Gastroesophageal sphincter (tissue), 4 donors: Measurements from ENCODE around the gene DMC1. TPM values are rescaled to one million over a fixed set of nuclear protein-coding genes. Genes with fewer than 3 reads are reported as not detected.

Experiments
- ATAC-seq: fragments of 150-250 bp; one replicate; pipeline ENCODE4 v1.9.1; 2016; ENCODE audit warnings: mild to moderate bottlenecking, moderate library complexity
- H3K27ac ChIP-seq, 4 donors: fragments of 200-600 bp; sonication (generic) in 3 of 4; 1 replicate in 3 of 4; 2 replicates in 1 of 4; pipeline ENCODE4 v1.5.1; 2016 to 2019
- H3K27me3 ChIP-seq: fragments of 200-600 bp; sonication (generic); one replicate; pipeline ENCODE4 v1.5.1; 2019
- H3K36me3 ChIP-seq, 2 donors: fragments of 200-600 bp; sonication (generic); one replicate each; pipeline ENCODE4 v1.5.1; 2019; ENCODE audit warnings: control low read depth in 1 of 2
- H3K4me1 ChIP-seq, 3 donors: fragments of 200-600 bp; sonication (generic); 1 replicate in 2 of 3; 2 replicates in 1 of 3; pipeline ENCODE4 v1.5.1; 2016 to 2019; ENCODE audit warnings: control low read depth in 2 of 3
- H3K4me3 ChIP-seq, 2 donors: fragments of 200-600 bp; sonication (generic); one replicate each; pipeline ENCODE4 v1.5.1; 2019; ENCODE audit warnings: mild to moderate bottlenecking in 1 of 2, moderate library complexity in 1 of 2
- H3K9me3 ChIP-seq, 3 donors: fragments of 200-600 bp; sonication (generic); one replicate each; pipeline ENCODE4 v1.5.1; 2017 to 2019; ENCODE audit warnings: control low read depth in 2 of 3
- CTCF ChIP-seq, 4 experiments: fragments of 200-600 bp in 2 of 4; fragments of 450-650 bp in 2 of 4; sonication (generic) in 1 of 4; IDR thresholded peaks; one replicate each; pipeline ENCODE4 v1.5.1; 2017 to 2019; ENCODE audit warnings: antibody characterized with exemption in 4 of 4, mild to moderate bottlenecking in 2 of 4, moderate library complexity in 2 of 4
- EP300 ChIP-seq: sonication (generic); formaldehyde crosslinking; IDR thresholded peaks from one replicate; pipeline ENCODE4 v1.6.1; 2017; ENCODE audit warnings: antibody characterized with exemption, mild to moderate bottlenecking
- POLR2A ChIP-seq, 2 donors: fragments of 450-650 bp; IDR thresholded peaks; one replicate each; pipeline ENCODE4 v1.6.1; 2017; ENCODE audit warnings: antibody characterized with exemption in 2 of 2, mild to moderate bottlenecking in 2 of 2, moderate library complexity in 1 of 2
- POLR2AphosphoS5 ChIP-seq: sonication (generic); formaldehyde crosslinking; IDR thresholded peaks from one replicate; pipeline ENCODE4 v1.6.1; 2017; ENCODE audit warnings: antibody characterized with exemption
- WGBS, 2 donors: methylation state at CpG; one replicate each; pipeline ENCODE4 v1.1.5; 2018; ENCODE audit warnings: low coverage in 1 of 2; 5-methylcytosine and 5-hydroxymethylcytosine counted together
- total RNA-seq, 4 donors: library from RNA; depleted of rRNA; stranded (reverse); fragments of >200 nt; gene quantifications; one replicate each; pipeline ENCODE4 v1.1.0, GENCODE V29; 2016

DMC1 gene
- total RNA-seq, 4 donors from 2014 or later, result 1.7 to 5.0 (median 2.2) TPM

GRCh38 chr22:38491707-38492348, 78.2 kb downstream of the DMC1 start:
- WGBS, 2 donors, result 27 to 48% methylated on average over 5 of the region's 5 CpGs
- H3K36me3 ChIP-seq, result peaks cover 23 to 100% of the 10 kb centered on the region in 2 donors

GRCh38 chr22:38490915-38491314, 79.1 kb downstream of the DMC1 start:
- no peak overlapping the region for H3K4me3 ChIP-seq
- WGBS, 2 donors, result 10 to 38% methylated on average over 1 of the region's 1 CpG
- no peaks in the 10 kb centered on the region for H3K27me3 ChIP-seq
- TF ChIP-seq POLR2AphosphoS5 (peak; percentile 79), POLR2A (IDR thresholded peaks at IDR 0.05) (no peak), EP300 (no peak)
- H3K27ac ChIP-seq, result peak overlapping the region; percentile 53 to 74 (median 65)
- no peaks in the 10 kb centered on the region for H3K9me3 ChIP-seq
- peaks cover 4 to 77% (median 13%) of the 10 kb centered on the region in 3 donors for H3K4me1 ChIP-seq
- H3K36me3 ChIP-seq, result peaks cover 16 to 100% of the 10 kb centered on the region in 2 donors
- peak; percentile 83 for ATAC-seq

More at GRCh38 chr22:38491707-38492348, 78.2 kb downstream of the DMC1 start:
- H3K4me1 ChIP-seq, result peaks cover 4 to 86% (median 13%) of the 10 kb centered on the region in 3 donors
- ATAC-seq, result no peak
- H3K27ac ChIP-seq, result peak overlapping the region; percentile 50 to 74 (median 56)
- H3K27me3 ChIP-seq, result no peaks in the 10 kb centered on the region
- H3K4me3 ChIP-seq, result no peak overlapping the region
- H3K9me3 ChIP-seq, result no peaks in the 10 kb centered on the region
- TF ChIP-seq POLR2A (IDR thresholded peaks at IDR 0.05), result no peak
- TF ChIP-seq POLR2AphosphoS5, result no peak
- no peak for TF ChIP-seq CTCF (IDR thresholded peaks at IDR 0.05)
- TF ChIP-seq EP300, result no peak

DNA sequence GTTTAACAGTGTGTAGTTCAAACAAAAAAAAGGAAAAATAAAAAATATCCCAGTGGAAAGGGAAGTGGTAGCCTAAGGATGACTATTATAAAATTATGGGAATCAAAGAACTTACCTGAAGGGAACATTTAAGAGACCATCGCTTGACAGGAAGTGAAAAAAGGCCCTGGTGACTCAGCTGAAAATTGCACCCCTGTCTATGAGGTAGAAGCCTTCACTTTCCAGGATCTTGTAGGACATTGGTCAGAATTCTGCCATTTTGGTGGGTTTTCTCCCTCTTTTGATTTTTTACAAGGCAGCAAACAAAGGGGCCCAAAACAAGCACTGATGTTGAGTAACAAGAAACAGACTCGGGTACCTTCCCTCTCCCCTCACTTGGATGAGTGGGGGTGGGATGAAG, 79.5 kb downstream of the DMC1 start:
- peaks cover 4 to 77% (median 13%) of the 10 kb centered on the region in 3 donors for H3K4me1 ChIP-seq
- no peaks in the 10 kb centered on the region for H3K27me3 ChIP-seq
- H3K9me3 ChIP-seq, result no peaks in the 10 kb centered on the region
- 39 to 72% methylated on average over 2 of the region's 2 CpGs for WGBS, 2 donors
- peak overlapping the region; percentile 53 to 74 (median 65) for H3K27ac ChIP-seq
- H3K4me3 ChIP-seq, result no peak overlapping the region
- no peak for ATAC-seq
- no peak for TF ChIP-seq POLR2AphosphoS5
- TF ChIP-seq EP300, result no peak
- no peak for TF ChIP-seq CTCF (IDR thresholded peaks at IDR 0.05)
- TF ChIP-seq POLR2A (IDR thresholded peaks at IDR 0.05), result no peak
- peaks cover 16 to 100% of the 10 kb centered on the region in 2 donors for H3K36me3 ChIP-seq

GRCh38 chr22:38489561-38490145, 80.3 kb downstream of the DMC1 start:
- no peak overlapping the region for H3K4me3 ChIP-seq
- H3K9me3 ChIP-seq, result no peaks in the 10 kb centered on the region
- peaks cover 21 to 100% of the 10 kb centered on the region in 2 donors for H3K36me3 ChIP-seq
- peak overlapping the region in 3 of 4 donors; percentile 43 to 74 (median 53) for H3K27ac ChIP-seq
- TF ChIP-seq POLR2A (IDR thresholded peaks at IDR 0.05) (no peak), POLR2AphosphoS5 (peak; percentile 10)
- peaks cover 4 to 74% (median 13%) of the 10 kb centered on the region in 3 donors for H3K4me1 ChIP-seq
- 58 to 75% methylated on average over 7 of the region's 7 CpGs for WGBS, 2 donors
- H3K27me3 ChIP-seq, result no peaks in the 10 kb centered on the region
- ATAC-seq, result no peak

GRCh38 chr22:38489142-38489541, 80.8 kb downstream of the DMC1 start:
- no peak for ATAC-seq

GRCh38 chr22:38487946-38488345, 82.0 kb downstream of the DMC1 start:
- Histone ChIP-seq H3K4me3 (no peak overlapping the region), H3K4me1 (peaks cover 4 to 58% (median 13%) of the 10 kb centered on the region in 3 donors), H3K27ac (peak overlapping the region in 1 of 4 donors; percentile 39), H3K9me3 (no peaks in the 10 kb centered on the region), H3K27me3 (no peaks in the 10 kb centered on the region), H3K36me3 (peaks cover 17 to 100% of the 10 kb centered on the region in 2 donors)
- 35 to 75% methylated on average over 2 of the region's 6 CpGs for WGBS, 2 donors
- no peak for TF ChIP-seq EP300
- no peak for TF ChIP-seq POLR2AphosphoS5
- no peak for TF ChIP-seq CTCF (IDR thresholded peaks at IDR 0.05)
- ATAC-seq, result no peak

More at GRCh38 chr22:38489142-38489541, 80.8 kb downstream of the DMC1 start:
- H3K27me3 ChIP-seq, result no peaks in the 10 kb centered on the region
- no peak overlapping the region for H3K4me3 ChIP-seq
- WGBS, 2 donors, result 85 to 90% methylated on average over 12 of the region's 17 CpGs
- no peak for TF ChIP-seq POLR2AphosphoS5
- no peak for TF ChIP-seq POLR2A (IDR thresholded peaks at IDR 0.05)
- no peak for TF ChIP-seq EP300
- peaks cover 4 to 69% (median 13%) of the 10 kb centered on the region in 3 donors for H3K4me1 ChIP-seq
- no peaks in the 10 kb centered on the region for H3K9me3 ChIP-seq
- H3K36me3 ChIP-seq, result peaks cover 21 to 100% of the 10 kb centered on the region in 2 donors
- H3K27ac ChIP-seq, result peak overlapping the region in 1 of 4 donors; percentile 53
